M059J (cell line): ENCODE measurements around the gene PLIN4. TPM values are rescaled to one million over a fixed set of nuclear protein-coding genes. Genes with fewer than 3 reads are reported as not detected.
A peak's percentile ranks its signal among the peaks of the same experiment; 100 is the strongest.
"Not testable (repeated sequence)": the region's sequence is repeated elsewhere in the genome, so short reads cannot be mapped to it uniquely, and the experiment has no call there.

Source experiments
- DNase-seq: peaks from one replicate; pipeline ENCODE4 v3.0.0-alpha.2; 2012; ENCODE audit warnings: low read depth
- total RNA-seq: library from RNA; depleted of rRNA; stranded (reverse); fragments of >200 nt; shearing (Covaris generic); gene quantifications from 2 replicates; pipeline ENCODE4 v1.2.3, GENCODE V29; 2014; rRNA removed

The PLIN4 gene
- 0.02 TPM in 2 replicates for total RNA-seq

DNA sequence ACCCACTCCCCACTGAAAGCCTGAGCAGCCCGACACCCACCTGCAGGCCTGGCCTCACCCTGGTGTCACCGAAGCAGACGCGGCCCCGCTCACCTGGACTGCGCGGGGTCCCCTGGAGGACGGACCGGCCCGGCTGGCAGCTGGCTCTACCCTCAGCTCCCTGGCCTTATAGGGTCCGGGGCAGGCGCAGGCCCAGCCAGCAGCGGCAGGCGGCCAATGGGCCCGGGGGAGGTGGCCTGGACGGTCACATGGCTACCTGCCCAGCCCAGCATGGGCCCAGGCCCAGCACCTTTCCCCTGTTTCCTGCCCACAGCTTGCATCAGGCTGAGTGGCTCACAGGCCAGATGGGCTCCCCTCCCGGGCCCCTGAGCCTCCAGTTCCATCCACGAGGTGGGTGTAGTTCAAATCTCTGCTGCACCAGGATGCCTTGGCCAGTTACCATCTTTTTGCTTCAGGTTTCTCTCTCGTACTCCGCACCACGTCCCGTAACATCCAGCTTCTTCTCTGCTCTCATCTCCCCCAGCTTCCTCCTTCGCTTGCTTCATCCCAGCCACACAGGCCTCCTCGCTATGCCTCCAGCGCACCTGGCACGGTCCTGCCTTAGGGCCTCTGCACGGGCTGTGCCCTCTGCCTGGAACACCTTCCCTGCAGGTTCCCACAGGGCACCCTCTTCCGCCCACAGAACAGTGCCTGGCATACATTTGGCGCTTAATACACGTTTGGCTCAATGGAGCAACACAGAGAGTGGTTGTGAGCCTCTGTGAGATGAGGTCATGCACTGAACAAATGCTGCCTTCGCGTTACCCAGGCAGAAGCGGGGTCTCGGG is at the start of gene PLIN4:
PLIN4 (minus strand) TSS at position 142 of the 827 bp plus-strand sequence. CDS start 214 bp downstream, outside the sequence.
- peak; percentile 47 for DNase-seq

- peak; percentile 41 for DNase-seq
Observed at GRCh38 chr19:4567584-4568071, 49.3 kb upstream of the PLIN4 start.

GRCh38 chr19:4566402-4567051 is 48.2 kb upstream of the PLIN4 start:
- no peak for DNase-seq

- not testable (repeated sequence) for DNase-seq
Observed at GRCh38 chr19:4563562-4563961, 45.3 kb upstream of the PLIN4 start.

DNA sequence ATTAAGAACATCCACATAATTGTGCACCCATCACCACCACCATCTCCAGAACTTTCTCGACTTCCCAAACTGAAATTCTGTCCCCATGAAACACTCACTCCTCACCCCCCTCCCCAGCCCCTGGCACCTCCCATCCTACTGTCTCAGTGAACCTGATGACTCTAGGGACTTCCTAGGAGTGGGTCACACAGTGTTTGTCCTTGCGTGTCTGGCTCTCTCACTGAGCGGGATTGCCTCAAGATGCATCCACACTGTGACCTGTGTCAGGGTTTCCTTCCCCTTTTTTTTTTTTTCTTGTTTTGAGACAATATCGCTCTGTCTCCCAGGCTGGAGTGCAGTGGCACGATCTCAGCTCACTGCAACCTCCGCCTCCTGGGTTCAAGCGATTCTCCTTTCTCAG is 43.8 kb upstream of the PLIN4 start:
- DNase-seq: not testable (repeated sequence)

GRCh38 chr19:4559569-4559968 is 41.3 kb upstream of the PLIN4 start, which contains the start of gene SEMA6B:
Gene SEMA6B (minus strand): TSS chr19:4559684. CDS start chr19:4558457, 1,227 bp downstream.
- DNase-seq: no peak

- DNase-seq: no peak
Observed at GRCh38 chr19:4557971-4558941, 40.0 kb upstream of the PLIN4 start.

- DNase-seq: no peak
Observed at GRCh38 chr19:4557144-4557970, 39.1 kb upstream of the PLIN4 start.

DNA sequence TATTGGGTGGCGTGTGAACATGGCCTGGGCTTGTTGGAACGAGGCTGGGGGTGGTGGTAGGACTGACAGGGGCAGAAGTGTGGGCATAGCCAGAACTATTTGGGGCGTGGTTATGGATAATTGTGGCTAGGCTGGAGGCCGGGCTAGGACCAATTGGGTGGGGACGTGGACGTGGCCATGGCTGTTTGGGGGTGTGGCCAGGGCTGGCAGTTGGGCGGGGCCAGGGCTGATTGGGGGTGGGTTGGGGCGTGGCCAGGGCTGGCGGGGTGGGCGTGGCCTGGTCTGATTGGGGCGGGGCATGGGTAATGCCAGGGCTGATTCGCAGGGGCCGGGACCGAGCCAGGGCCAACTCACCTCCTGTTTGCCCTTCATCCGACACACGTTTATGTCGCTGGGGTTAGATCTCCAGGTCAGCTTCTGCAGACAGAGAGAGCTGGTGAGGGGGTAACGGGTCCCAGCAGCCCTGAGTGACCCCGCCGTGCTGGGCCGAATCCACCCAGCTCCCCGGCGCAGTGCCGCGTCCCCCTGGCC is 38.4 kb upstream of the PLIN4 start:
- no peak for DNase-seq

DNA sequence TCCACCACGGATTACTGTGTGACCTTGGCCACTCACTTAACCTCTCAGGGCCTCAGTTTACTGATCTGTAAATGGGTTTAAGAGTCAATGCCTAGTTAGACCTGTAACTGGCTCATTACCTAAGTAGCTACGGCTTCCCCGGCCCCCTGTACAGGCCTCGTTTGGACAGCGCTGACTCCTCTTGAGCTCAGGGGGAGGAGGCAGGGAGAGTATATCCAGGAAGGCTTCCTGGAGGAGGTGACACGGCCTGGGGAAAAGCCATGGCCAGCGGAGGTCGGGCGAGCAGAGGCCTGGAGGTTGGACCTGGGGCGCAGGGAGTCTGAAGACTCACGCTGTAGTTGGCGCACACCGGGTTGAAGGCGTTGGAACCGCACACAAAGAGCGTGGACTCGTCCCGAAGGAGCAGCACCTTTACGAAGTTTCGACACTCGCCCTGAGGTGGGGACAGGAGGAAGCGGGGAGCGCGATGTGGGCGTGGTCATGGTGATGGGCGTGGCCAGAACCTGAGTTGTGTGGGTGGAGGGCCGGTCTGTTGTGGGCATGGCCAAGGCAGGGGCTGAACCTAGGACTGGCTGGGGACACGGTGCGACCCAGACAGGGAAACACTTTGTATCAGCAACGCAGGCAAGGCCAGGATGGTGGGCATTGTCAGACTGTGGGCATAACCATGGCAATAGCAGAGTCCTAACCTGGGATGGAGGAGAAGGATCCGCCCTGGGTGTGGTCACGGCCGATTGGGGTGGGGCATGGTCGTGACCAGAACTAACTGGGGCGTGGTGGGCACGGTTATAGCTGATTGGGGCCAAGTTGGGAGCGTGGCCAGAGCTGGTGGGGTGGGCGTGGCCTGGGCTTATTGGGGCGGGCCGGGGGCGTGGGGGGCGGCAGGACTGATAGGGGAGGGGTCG is 37.6 kb upstream of the PLIN4 start:
- no peak for DNase-seq

- no peak for DNase-seq
Observed at GRCh38 chr19:4554717-4555116, 36.4 kb upstream of the PLIN4 start.

DNA sequence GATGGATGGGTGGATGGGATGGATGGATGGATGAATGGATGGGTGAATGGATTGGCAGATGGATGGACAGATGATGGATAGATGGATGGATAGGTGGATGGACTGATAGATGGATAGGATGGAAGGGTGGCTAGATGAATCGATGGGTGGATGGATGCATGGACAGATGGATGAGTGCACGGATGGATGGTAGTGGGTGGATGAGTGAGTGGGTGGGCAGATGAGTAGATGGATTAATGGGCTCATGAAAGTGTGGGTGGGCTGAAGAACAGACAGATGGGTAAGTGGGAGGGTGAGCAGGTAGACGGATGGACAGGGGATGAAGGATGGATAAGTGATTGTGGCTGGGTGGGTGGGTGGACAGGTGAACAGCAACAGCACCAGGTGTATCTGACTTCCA is 35.5 kb upstream of the PLIN4 start:
- no peak for DNase-seq

DNA sequence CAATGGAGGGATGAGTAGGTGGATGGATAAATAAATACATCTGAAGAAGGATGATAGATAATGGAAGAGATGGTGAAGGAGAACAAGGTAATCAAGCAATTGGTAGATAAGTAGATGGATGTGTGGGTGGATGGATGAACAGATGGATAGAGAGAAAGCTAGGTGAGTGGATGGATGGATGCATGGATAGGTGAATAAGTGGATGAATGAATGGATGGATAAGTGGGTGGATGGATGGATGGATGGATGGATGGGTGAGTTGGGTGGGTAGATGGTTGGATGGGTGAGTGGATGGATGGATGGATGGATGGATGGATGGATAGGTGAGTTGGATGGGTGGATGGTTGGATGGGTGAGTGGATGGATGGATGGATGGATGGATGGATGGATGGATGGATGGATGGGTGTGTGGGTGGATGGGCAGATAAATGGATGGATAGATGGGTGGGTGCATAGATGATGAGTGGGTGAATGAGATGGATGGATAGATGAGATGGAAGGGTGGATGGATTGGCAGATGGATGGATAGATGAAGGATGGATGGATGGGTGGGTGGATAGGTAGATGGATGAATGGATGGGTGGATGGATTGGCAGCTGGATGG is 34.9 kb upstream of the PLIN4 start:
- no peak for DNase-seq

DNA sequence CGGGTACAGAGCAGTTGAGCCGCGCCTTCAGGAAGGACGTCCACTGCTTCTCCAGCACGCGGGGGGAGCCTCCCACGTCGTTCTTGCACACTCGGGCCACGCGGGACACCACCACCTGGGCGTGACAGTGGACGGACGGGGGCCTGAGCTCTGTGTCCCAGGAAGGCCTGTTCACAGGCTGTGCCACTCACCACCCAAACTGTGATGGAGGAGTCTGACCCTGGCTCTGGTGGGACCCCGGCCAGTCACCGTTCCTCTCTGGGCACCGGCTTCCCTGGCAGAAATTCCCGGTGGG is 34.2 kb upstream of the PLIN4 start:
- DNase-seq: no peak

- DNase-seq: no peak
Observed at GRCh38 chr19:4550479-4551050, 32.3 kb upstream of the PLIN4 start.

DNA sequence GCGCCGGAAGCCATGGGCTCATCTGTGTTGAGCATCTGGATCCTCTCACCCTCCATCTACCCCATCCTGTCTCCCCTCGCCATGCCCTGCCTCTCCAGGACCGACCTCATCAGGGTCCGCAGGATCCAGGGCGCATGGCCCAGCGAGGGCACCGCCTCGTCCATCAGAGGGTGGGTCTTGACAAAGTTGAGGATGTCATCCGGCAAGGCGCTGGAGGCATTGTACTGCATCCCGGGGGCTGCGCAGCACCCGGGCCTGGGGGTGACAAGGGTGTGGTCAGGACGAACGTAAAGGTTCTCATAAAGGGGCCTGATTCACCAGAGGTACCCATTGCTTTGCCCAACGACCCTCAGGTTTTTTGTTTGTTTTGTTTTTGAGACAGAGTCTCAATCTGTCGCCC is 31.7 kb upstream of the PLIN4 start:
- no peak for DNase-seq

DNA sequence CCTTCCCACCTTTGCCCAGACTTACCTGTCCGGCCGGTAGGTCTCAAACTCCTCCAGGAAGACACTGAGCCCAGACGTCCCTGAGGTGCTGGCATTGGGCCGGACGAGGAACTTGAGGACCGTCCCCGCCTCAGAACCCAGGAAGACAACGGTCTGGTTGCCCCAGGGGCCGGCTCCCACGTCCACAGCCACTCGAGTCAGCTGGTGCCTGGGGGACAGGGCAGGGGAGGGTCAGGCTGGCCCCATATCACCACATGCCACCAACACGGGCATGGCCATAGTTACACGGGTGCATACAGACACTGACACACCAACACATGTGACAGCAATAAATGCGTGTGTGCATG is 29.9 kb upstream of the PLIN4 start:
- no peak for DNase-seq

- DNase-seq: no peak
Observed at GRCh38 chr19:4547303-4548237, 29.3 kb upstream of the PLIN4 start.
